ENCODE results near the gene BRICD5.

Gene BRICD5

DNA sequence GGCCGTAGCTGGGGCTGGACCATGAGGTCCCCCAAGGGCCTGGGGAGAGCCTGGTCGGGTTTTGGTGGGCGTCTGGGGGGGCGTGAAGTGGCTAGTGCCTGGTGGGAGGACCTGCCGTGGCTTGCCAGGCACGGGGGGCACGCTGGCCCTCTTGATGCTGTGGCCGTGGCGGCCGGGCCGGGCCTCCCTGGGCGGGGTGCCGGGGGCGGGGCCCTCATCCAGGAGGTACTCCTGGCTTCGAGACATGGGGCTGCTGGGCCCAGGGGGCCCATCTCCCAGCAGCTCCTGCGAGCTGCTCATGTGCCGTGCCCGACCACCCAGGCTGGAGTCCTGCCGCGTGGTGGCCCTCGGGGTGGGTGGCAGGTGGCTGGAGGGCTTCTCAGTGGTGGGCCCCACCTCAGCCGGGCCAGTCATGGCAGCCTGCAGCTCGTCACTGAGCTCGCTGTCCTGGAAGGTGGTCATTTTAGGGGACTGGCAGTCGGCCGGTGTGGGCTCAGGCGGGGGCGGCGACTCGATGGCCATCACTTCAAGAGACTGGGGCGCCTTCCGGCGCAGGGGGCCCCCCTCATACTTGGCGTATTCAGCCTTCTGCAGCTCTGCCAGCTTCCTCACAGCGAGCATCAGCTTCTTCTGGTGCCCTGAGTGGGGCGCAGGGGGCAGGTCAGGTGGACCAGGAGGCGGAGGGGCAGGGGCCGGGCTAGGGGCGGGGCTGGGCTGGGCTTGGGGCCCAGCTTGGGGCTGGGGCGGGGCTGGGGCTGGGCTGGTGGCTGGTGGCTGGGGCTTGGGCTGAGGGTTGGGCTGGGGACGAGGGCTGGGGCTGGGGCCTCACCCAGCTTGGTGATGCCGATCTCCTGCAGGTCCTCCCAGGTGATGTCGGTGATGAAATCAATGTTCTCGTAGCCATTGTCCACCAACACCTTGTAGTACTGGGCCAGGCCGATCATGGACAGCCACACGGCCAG, 29.4 kb downstream of the BRICD5 start:
- no peak for DNase-seq (ENCODE audit: low read depth)

DNA sequence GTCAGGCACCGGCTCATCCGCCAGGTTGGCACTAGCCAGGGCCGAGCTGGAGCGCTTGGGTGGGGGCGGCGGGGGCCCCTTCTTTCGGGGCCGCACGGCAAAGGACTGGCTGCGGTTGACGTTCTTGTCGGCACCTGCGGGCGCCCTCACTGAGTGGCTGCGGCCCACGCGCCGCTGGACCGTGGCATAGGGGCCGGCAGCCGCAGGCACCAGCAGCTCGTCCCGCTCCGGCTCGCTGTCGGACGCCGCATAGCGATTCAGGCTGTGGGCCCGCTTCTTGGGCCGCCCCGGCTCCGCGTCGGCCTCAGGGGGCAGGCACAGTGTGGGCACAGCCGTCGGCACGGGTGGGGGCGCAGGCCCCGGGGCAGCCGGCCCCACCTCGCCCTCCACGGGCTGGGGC, 30.2 kb downstream of the BRICD5 start:
- no peak for DNase-seq (ENCODE audit: low read depth)

DNA sequence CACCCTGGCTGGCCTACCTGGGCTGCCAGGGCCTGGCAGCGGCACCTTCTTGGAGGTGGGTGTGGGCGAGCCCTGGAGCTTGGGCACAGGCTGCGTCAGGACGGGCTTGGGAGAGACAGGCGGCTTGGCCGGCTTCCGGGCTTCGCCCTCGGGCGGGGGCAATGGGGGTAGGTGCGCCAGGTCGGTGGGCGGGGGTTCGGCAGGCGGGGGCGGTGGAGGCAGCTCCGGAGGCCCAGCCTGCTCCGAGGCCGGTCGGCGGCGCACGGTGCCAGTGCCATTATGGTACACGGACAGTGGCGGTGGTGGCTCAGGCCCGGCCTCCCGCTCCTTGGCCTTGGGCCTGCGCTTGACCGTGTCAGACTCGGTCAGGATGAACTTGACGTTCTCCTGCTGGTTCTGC, 31.1 kb downstream of the BRICD5 start:
- no peak for DNase-seq (ENCODE audit: low read depth)

DNA sequence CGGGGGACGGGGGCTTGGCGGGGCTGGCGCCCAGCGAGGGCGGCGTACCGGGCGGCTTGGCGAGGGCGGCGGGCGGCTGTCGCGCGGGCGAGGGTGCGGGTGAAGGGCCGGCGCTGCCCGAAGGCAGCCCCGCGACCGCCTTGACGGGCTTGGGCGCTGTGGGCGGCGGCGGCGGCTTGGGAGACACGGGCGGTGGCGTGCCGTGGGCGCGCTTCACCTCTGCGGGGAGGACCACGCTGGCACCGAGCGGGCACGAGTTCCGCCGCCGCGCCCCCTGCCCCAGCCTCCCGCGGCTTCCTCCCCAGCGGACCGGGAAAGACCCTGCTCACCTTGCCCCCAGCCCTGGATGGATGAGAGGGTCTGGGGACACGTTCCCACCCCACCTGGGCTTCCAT, 31.6 kb downstream of the BRICD5 start:
- no peak for DNase-seq (ENCODE audit: low read depth)

DNA sequence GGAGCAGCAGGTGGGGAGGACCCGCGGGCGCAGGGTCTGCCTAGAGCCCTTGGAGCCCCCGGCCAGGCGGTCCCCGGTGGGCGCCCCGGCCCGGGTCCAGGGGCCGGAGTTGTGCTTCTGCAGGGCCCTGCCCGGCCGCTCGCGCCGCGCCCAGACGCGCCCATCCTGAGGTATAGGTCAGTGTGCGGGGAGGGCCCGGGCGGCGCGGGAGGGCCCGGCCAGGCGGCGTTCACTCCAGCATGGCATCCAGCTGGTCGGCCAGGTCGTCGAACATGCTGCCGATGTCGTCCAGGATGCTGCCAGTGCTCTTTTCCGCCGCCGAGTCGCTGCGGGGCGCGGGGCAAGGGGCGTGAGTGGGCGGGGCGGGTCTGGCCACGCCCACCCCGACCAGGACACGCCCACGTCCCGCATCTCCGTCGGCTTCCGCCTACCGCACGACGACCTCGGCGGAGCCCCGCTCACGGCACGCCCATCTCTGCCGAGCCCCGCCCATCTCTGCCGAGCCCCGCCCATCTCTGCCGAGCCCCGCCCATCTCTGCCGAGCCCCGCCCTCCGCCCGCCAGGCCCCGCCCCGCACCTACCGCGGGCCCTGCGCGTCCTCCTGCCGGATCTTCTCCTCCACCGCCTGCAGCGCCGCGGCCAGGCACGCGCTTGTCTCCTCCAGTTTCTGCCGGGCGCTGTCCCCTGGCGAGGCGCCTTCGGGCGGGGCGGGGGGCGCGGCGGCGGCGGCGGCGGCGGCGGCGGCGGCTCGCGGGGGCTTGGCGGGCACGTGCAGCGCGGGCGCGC, 32.1 kb downstream of the BRICD5 start:
- DNase-seq (ENCODE audit: low read depth), result no peak

DNA sequence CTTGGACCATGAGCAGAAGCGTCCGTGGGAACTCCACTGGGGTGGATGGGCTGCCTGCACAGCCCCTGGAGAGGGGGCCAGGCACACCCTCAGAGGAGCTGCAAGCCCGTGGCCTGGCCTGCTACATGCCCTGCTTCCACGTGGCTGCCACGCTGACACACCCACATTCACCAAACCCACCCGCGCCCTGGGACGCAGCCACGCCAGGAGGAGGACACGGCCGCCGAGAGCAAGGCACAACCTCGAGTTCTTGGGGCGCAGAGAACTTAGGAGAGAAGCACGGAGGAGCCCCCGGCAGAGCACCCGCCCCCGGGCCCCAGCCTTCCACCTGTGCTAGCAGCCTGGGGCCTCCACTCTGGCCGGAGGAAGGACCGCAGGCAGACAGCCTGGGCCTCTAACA, 33.1 kb downstream of the BRICD5 start:
- no peak for DNase-seq (ENCODE audit: low read depth)

DNA sequence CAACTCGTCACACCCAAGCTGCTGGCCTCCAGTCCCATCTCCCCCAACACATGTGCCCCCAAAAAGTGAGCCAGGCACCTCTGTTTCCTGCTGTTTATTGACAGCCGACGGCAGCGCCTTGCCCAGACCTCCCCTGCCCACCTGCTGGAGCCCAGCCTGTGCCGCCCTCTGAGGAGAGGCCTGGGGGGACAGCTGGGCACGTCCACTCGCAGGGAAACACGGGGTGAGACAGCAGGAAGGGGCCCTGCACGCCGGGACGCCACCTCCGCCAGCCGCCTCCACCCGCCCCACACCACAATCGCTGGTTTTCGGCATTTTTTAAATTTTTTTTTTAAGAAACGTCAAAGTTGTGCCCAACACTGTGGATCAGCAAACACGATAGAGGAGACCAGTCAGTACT, 33.6 kb downstream of the BRICD5 start:
- DNase-seq (ENCODE audit: low read depth), result no peak

DNA sequence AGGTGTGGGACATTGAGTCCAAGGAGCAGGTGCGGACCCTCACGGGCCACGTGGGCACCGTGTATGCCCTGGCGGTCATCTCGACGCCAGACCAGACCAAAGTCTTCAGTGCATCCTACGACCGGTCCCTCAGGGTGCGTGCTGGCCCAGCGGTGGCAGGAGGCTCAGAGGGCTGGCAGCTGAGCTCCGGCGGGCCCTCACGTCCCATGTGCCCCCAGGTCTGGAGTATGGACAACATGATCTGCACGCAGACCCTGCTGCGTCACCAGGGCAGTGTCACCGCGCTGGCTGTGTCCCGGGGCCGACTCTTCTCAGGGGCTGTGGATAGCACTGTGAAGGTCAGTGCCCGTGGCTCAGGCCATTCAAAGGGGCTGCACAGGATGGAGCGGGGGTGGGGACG, 34.6 kb downstream of the BRICD5 start:
- DNase-seq (ENCODE audit: low read depth), result no peak

DNA sequence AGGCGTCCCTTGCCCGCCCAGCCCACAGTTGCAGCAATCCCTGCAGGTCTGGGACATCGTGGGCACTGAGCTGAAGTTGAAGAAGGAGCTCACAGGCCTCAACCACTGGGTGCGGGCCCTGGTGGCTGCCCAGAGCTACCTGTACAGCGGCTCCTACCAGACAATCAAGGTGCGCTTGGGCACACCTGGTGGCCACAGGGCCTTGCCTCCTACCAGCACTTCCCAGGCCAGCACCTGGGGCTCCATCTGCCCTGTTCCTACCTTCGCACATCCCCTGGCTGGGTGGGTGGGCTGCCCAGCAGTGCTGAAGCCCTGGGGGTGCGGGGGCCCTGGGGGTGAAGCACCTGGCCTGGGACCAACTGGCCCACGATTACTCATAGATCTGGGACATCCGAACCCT, 35.2 kb downstream of the BRICD5 start:
- DNase-seq (ENCODE audit: low read depth), result no peak

DNA sequence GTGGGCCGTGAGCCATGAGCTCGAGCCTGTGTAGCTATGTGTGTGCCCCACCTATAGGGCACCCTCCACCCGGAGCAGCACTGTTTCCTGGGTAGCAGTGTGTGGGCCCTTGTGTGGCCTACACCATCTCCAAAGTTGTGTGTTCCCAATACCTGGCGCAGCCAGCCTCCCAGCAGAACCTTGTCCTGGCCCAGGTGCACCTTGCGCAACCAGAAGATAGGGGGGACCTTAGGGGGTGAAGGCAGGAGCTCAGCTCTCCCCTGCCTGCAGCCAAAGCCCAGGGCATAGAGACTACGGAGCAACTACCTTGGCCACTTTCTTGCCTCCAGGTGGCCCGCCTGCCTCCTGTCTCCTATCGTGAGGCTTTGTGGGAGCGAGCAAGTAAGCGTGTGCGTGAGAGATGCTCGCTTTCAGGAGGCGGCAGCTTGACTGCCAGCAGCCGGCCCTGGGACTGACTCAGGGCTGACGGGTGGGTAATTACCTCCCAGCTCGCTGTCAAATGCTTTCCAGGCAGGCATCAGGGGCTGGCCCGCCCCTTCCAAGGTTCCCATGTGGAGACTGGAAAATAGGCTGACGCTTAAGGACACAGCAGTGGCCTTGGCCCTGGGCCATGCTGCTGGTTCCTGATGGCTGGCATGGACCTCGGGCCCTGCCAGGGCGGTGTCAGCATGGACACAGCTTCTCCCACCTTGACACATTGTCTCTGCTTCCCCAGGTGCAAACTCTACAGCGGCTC, 36.1 kb downstream of the BRICD5 start:
- no peak for DNase-seq (ENCODE audit: low read depth)

DNA sequence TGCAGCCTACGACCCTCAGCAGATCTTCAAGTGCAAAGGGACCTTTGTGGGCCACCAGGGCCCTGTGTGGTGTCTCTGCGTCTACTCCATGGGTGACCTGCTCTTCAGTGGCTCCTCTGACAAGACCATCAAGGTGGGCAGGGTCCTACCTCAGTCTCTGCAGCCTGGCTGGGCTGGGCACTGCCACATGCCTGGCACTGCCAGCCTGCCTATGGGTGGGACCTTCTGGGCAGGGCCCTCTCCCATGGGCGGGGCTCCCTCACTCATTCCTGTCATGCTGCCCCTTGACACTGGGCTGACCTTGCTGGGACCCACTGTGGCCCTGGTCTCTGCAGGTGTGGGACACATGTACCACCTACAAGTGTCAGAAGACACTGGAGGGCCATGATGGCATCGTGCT, 36.7 kb downstream of the BRICD5 start:
- no peak for DNase-seq (ENCODE audit: low read depth)

DNA sequence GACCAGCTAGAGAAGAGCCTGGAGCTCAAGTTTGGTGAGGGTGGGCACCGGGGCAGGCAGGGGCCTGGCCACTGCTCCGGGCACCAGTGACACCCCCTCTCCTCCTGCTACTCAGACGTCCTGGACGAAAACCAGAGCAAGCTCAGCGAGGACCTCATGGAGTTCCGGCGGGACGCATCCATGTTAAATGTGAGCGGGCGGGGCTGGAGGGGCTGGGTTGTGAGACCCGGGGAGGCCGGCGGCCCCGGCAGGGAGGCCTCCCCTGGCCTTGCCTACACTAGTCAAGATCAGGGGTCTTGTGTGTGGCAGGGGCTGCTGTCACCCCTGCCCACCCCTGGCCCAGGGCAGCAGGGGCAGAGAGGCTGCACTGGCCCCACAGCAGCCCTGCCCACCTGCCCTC, 37.3 kb downstream of the BRICD5 start:
- no peak for DNase-seq (ENCODE audit: low read depth)

DNA sequence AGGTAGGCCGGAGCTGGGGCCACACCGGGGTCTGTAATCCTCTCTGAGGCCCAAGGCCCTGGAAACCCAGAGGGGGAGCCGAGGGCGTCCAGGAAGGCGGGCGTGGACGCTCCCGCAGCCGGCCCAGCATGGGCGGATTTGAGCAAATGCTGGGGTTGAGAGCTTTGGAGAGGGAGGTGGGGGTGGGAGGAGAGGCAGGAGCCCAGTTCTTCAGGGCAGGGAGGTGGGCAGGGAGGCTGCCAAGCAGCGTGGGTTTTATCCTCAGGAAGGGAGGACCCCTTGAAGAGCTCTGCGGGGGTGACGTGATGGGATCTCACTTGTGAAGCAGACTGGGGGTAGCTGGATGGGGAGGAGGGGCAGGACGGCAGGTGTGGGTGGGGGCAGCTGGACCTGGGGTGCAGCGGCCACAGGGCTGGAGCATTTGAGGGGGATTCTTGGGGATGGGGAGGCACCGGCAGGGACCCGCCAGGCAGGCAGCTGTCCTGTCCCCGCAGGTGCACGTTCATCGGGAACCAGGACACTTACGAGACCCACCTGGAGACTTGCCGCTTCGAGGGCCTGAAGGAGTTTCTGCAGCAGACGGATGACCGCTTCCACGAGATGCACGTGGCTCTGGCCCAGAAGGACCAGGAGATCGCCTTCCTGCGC, 37.9 kb downstream of the BRICD5 start:
- DNase-seq (ENCODE audit: low read depth), result no peak

DNA sequence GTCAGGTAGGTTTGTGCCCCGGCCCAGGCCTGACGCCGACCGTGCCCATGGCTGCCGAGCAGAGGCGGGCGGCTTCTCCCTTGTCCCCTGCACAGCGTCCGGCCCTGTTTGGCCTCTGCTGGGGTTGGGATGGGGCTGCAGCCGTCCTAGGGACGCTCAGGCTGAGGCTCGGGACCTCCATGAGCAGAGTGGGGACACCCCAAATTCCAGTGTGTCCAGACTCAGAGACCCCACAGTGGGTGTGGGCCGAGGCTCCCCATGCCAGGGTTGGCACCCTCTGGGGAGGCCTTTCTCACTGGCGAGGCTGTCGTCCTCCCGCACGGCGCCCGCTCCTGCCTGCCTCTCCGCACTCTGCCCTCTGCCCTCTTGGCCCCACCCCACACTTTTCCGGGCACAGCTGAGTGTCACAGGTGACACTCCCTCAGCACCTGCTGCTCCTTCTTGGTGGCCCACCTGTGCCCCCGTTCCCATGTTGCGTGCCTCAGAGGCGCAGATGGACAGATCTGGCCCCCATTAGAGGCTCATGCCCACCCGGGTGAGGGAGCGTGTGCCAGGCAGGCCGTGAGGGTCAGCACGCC, 39.0 kb downstream of the BRICD5 start:
- DNase-seq (ENCODE audit: low read depth), result no peak

DNA sequence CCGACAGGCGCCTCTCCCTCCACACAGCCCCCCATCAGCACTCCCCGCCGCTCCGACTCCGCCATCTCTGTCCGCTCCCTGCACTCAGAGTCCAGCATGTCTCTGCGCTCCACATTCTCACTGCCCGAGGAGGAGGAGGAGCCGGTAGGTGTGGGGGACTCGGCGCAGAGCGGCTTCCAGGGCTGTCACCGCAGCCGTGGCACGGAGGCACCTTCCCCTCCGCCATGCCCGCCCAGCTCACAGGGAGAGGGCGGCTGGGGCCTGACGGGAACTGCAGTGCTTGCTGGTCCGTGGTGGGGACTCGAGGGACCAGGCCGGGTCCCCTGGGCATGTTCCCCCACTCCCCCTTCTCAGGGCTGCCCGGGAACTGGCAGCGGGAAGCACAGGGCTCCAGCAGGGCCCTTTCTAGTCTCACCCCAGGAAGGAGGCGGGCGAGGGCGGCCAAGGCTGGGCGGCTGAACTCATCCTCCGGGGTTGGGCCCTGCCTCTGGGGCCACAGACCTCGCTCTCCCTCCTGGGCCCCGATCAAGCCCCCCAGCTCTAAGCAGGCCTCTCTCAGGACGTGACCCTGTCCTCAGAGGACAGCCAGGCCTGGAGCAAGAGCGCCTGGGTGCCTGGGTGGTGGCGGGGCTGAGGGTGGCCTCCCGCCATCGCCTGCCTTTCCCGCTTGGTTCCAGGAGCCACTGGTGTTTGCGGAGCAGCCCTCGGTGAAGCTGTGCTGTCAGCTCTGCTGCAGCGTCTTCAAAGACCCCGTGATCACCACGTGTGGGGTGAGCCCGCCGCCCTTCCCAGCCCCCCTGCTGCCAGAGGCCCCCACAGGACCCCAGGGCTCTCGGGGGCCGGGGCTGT, 39.9 kb downstream of the BRICD5 start:
- DNase-seq (ENCODE audit: low read depth), result no peak

DNA sequence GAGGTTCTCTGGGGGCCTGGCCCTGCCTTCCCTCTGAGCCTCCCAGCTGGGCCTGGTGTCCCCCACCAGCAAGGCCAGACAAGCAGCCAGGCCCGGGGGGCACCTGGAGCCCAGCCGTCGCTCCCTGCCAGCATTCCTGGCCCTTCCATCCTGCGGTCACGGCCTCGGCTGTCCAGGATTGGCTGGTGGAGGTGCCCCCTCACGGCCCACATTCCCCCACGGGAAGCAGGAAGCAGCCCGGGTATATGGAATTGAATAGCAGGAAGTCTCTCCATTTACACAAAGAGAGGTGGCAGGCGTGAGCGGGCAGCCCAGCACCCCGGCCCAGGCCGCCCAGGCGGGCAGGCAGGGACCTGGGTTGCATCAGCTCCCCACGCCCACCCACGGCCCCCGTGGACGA, 40.6 kb downstream of the BRICD5 start:
- no peak for DNase-seq (ENCODE audit: low read depth)

DNA sequence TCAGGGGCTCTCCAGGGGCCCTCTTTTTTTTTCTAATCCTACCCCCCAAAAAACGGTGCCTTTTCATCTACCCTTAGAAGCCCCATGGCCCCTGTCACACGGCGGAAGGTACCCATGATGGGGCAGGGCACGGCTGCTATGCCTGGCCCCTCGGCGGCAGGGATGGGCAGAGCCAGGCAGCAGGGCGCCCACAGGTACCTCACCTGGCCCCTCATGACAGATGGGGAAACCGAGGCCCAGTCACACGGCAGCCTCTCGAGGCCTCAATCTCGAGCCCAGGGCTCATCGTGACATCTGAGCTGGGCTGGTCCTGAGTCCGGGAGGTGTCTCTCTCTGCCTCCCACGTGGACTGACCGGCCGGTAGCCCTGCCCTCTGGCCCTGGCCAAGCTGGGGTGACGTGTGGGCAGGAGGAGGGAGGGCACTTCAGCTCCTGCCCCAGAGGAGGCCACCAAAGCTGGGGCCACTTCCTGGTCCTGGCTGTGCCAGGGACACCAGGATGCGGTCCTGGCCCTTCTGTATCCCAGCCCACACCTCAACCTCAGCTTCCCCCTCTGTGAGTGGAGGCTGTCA, 43.5 kb downstream of the BRICD5 start:
- no peak for DNase-seq (ENCODE audit: low read depth)

DNA sequence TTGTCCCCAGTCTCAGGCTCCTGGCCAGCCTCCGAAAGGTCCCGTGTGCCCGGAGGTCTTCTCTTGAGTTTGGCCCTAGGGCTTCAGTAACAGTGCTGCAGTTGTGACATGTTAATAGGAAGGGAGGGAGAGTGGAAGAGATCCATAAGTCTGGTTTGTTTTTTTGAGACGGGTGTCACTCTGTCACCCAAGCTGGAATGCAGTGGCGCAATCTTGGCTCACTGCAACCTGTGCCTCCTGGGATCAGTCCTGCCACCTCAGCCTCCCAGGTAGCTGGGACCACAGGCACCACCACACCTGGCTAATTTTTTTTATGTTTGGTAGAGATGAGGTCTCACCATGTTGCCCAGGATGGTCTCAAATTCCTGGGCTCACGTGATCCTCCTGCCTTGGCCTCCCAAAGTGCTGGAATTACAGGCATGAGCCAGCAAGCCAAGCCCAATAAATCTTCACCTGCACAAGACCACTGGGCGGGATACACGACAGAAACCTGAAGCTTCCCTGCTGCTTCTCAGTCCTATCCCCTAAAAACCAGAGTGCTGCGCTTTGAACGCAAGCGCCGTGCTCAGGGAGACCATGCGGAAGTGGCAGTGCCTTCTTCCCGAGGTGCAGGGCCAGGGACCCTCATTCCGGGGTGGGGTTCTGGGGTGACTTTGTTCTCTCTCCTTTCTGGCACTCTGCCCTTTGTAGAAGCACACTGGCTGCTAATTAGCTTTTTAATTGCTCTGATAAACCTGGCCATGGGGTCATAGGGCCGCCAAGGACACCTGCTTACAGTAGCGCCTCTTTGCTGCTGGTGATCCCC, 44.2 kb downstream of the BRICD5 start:
- DNase-seq (ENCODE audit: low read depth), result no peak

DNA sequence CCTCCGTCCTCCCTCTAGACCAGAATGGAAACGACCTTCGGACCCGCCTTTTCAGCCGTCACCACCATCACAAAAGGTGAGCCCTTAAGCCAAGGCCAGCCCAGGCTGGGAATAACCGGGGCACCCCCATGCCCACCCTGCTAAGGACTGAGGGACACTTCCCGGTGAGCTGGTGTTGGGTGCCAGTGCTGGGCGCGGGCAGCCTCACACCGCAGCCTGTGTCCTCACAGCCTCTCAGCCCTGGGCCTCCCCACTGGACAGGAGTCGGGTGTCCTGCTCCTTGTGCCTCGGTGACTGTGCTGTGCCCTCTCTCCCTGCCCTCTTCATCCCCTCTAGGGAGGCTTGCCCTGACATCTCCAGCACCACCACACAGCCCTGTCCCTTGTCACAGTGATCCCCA, 44.8 kb downstream of the BRICD5 start:
- DNase-seq (ENCODE audit: low read depth), result no peak
